HepG2 (cell line): Measurements from ENCODE around the gene GLUD2. TPM values are rescaled to one million over a fixed set of nuclear protein-coding genes. Genes with fewer than 3 reads are reported as not detected.

Source experiments
- BCL3 ChIP-seq: sonication (generic); formaldehyde crosslinking; IDR thresholded peaks from 2 replicates; pipeline ENCODE4 v1.5.1; 2020; ENCODE audit warnings: mild to moderate bottlenecking, missing genetic modification reagents, moderate library complexity
- CREM ChIP-seq, 2 experiments: sonication (generic) in 1 of 2; formaldehyde crosslinking in 1 of 2; IDR thresholded peaks; 2 replicates each; pipeline versions ENCODE4 v1.4.0 to v1.6.1; 2016 to 2020; ENCODE audit warnings: antibody characterized with exemption in 1 of 2, mild to moderate bottlenecking in 1 of 2, missing genetic modification reagents in 1 of 2
- EP300 ChIP-seq, 3 experiments: sonication (generic) in 1 of 3; formaldehyde crosslinking in 1 of 3; IDR thresholded peaks; 2 replicates each; pipeline versions ENCODE4 v1.5.1 to v1.6.1; 2011 to 2020; ENCODE audit warnings: low read depth in 2 of 3, low read length in 2 of 3, borderline replicate concordance in 1 of 3, improper control_type of control experiment in 1 of 3, mild to moderate bottlenecking in 1 of 3, missing genetic modification reagents in 1 of 3, moderate library complexity in 1 of 3
- FOXA3 ChIP-seq: IDR thresholded peaks from 2 replicates; pipeline ENCODE4 v1.6.1; 2016; ENCODE audit warnings: missing genetic modification reagents, missing compliant biosample characterization
- GATAD2A ChIP-seq: IDR thresholded peaks from 2 replicates; pipeline ENCODE4 v1.6.1; 2016
- HOMEZ ChIP-seq: IDR thresholded peaks from 2 replicates; pipeline ENCODE4 v1.6.1; 2016; ENCODE audit warnings: low read depth
- JARID2 ChIP-seq: sonication (generic); formaldehyde crosslinking; IDR thresholded peaks from 2 replicates; pipeline ENCODE4 v1.8.1; 2023; ENCODE audit warnings: missing genetic modification reagents, inconsistent platforms; ENCODE audit not compliant: insufficient replicate concordance
- MLX ChIP-seq: IDR thresholded peaks from 2 replicates; pipeline ENCODE4 v1.6.1; 2016
- NFIC ChIP-seq: IDR thresholded peaks from 2 replicates; pipeline ENCODE4 v1.6.1; 2012; ENCODE audit warnings: mild to moderate bottlenecking, low read length, inconsistent platforms
- RBAK ChIP-seq: sonication (generic); formaldehyde crosslinking; IDR thresholded peaks from 2 replicates; pipeline ENCODE4 v1.5.1; 2020; ENCODE audit warnings: mild to moderate bottlenecking, missing genetic modification reagents
- RCOR2 ChIP-seq: IDR thresholded peaks from 2 replicates; pipeline ENCODE4 v1.6.1; 2016; ENCODE audit warnings: missing biosample characterization, missing genetic modification reagents
- REL ChIP-seq: sonication (generic); formaldehyde crosslinking; conservative IDR thresholded peaks from 2 replicates; pipeline ENCODE4 v1.8.0; 2022; ENCODE audit warnings: mild to moderate bottlenecking, missing genetic modification reagents, moderate library complexity
- SCMH1 ChIP-seq: sonication (generic); formaldehyde crosslinking; IDR thresholded peaks from 2 replicates; pipeline ENCODE4 v1.9.0; 2021; ENCODE audit warnings: missing genetic modification reagents, mild to moderate bottlenecking, borderline replicate concordance
- SOX6 ChIP-seq, 2 experiments: fragments of 450-650 bp in 1 of 2; sonication (generic) in 1 of 2; formaldehyde crosslinking in 1 of 2; IDR thresholded peaks; 2 replicates each; pipeline versions ENCODE4 v1.4.0 to v1.6.1; 2017 to 2020; ENCODE audit warnings: antibody characterized with exemption in 1 of 2, mild to moderate bottlenecking in 1 of 2, missing genetic modification reagents in 1 of 2
- TBX2 ChIP-seq: sonication (generic); formaldehyde crosslinking; IDR thresholded peaks from 2 replicates; pipeline ENCODE4 v1.5.0; 2020; ENCODE audit warnings: missing genetic modification reagents, mild to moderate bottlenecking, borderline replicate concordance
- ZNF761 ChIP-seq: sonication (generic); formaldehyde crosslinking; conservative IDR thresholded peaks from 2 replicates; pipeline ENCODE4 v1.4.0; 2020; ENCODE audit warnings: mild to moderate bottlenecking, missing genetic modification reagents
- ZSCAN20 ChIP-seq: sonication (generic); formaldehyde crosslinking; IDR thresholded peaks from 2 replicates; pipeline ENCODE4 v1.4.0; 2020; ENCODE audit warnings: missing genetic modification reagents, mild to moderate bottlenecking, borderline replicate concordance
- ZXDC ChIP-seq: sonication (generic); formaldehyde crosslinking; IDR thresholded peaks from 2 replicates; pipeline ENCODE4 v1.5.0; 2020; ENCODE audit warnings: mild to moderate bottlenecking, missing genetic modification reagents
- polyA plus RNA-seq, 8 experiments: library from polyadenylated mRNA; depleted of rRNA in 3 of 8; stranded (reverse) in 7 of 8; unstranded in 1 of 8; fragments of >200 nt; fragmentation: Illumina TruSeq in 4 of 8; extraction: Trizol in 4 of 8; gene quantifications; 2 replicates each; pipeline versions ENCODE4 v1.2.1 to v1.2.3, GENCODE V29; 2011 to 2016; ENCODE audit warnings: low read depth in 4 of 8, missing spikeins in 1 of 8, mixed read lengths in 1 of 8; ENCODE audit not compliant: insufficient read depth in 1 of 8
- total RNA-seq, 5 experiments: library from RNA; depleted of rRNA; stranded (reverse); fragments of >200 nt; fragmentation: Illumina TruSeq; extraction: Trizol; gene quantifications; 2 replicates each; pipeline ENCODE4 v1.2.3, GENCODE V29; 2016; ENCODE audit warnings: low read depth in 1 of 5
- TF ChIP-seq, protein P1 (sequence below): sonication (generic); formaldehyde crosslinking; IDR thresholded peaks from 2 replicates; pipeline ENCODE4 v1.5.1; 2020; ENCODE audit warnings: missing genetic modification reagents, mild to moderate bottlenecking, borderline replicate concordance
- TF ChIP-seq, protein P2 (sequence below): IDR thresholded peaks from 2 replicates; pipeline ENCODE4 v1.6.1; 2016; ENCODE audit warnings: missing genetic modification reagents, missing compliant biosample characterization
- TF ChIP-seq, protein P3 (sequence below): IDR thresholded peaks from 2 replicates; pipeline ENCODE4 v1.6.1; 2012; ENCODE audit warnings: inconsistent platforms

Gene GLUD2
- total and polyA plus RNA-seq, 2 of the 13 experiments (the other 11 are each of a cell fraction or from before 2014, with no cell fraction given), result 3.4 to 8.0 TPM

- TF ChIP-seq EP300 (IDR thresholded peaks at IDR 0.05; ENCODE audit: low read depth in 2 of 2, low read length in 2 of 2), result peak in 1 of 2 experiments; percentile 88; a peak in 2 of 4 replicates
- TF ChIP-seq EP300 (CRISPR knock-in tag; IDR thresholded peaks at IDR 0.05; ENCODE audit: borderline replicate concordance), result peak; percentile 20; the same call in 1 of the 2 replicates
- TF ChIP-seq, protein P1, sequence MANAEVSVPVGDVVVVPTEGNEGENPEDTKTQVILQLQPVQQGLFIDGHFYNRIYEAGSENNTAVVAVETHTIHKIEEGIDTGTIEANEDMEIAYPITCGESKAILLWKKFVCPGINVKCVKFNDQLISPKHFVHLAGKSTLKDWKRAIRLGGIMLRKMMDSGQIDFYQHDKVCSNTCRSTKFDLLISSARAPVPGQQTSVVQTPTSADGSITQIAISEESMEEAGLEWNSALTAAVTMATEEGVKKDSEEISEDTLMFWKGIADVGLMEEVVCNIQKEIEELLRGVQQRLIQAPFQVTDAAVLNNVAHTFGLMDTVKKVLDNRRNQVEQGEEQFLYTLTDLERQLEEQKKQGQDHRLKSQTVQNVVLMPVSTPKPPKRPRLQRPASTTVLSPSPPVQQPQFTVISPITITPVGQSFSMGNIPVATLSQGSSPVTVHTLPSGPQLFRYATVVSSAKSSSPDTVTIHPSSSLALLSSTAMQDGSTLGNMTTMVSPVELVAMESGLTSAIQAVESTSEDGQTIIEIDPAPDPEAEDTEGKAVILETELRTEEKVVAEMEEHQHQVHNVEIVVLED (CRISPR knock-in tag), result no peak
- peak; percentile 57; the same call in 1 of the 2 replicates for TF ChIP-seq CREM (IDR thresholded peaks at IDR 0.05)
- no peak for TF ChIP-seq CREM (CRISPR knock-in tag; IDR thresholded peaks at IDR 0.05)
- peak; percentile 77 for TF ChIP-seq GATAD2A (CRISPR knock-in tag)
- TF ChIP-seq BCL3 (CRISPR knock-in tag), result no peak
- peak; percentile 55; the same call in 1 of the 2 replicates for TF ChIP-seq HOMEZ
- peak; percentile 71; the same call in 1 of the 2 replicates for TF ChIP-seq FOXA3 (CRISPR knock-in tag)
- no peak for TF ChIP-seq SOX6 (IDR thresholded peaks at IDR 0.05)
- TF ChIP-seq SOX6 (CRISPR knock-in tag; IDR thresholded peaks at IDR 0.05), result peak; percentile 93
- TF ChIP-seq, protein P2, sequence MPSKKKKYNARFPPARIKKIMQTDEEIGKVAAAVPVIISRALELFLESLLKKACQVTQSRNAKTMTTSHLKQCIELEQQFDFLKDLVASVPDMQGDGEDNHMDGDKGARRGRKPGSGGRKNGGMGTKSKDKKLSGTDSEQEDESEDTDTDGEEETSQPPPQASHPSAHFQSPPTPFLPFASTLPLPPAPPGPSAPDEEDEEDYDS (CRISPR knock-in tag), result no peak
- TF ChIP-seq JARID2 (CRISPR knock-in tag), result no peak
- no peak for TF ChIP-seq ZNF761
- TF ChIP-seq, protein P3, sequence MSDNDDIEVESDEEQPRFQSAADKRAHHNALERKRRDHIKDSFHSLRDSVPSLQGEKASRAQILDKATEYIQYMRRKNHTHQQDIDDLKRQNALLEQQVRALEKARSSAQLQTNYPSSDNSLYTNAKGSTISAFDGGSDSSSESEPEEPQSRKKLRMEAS, result peak; percentile 42; the same call in 1 of the 2 replicates
- no peak for TF ChIP-seq ZXDC (CRISPR knock-in tag)
- no peak for TF ChIP-seq REL
- TF ChIP-seq NFIC, result peak; percentile 55; the same call in 1 of the 2 replicates
- TF ChIP-seq RCOR2 (CRISPR knock-in tag), result peak; percentile 35; the same call in 1 of the 2 replicates
- no peak for TF ChIP-seq RBAK (CRISPR knock-in tag)
- no peak for TF ChIP-seq ZSCAN20
- TF ChIP-seq TBX2 (CRISPR knock-in tag), result peak; percentile 51; the same call in 1 of the 2 replicates
- no peak for TF ChIP-seq SCMH1 (CRISPR knock-in tag)
- TF ChIP-seq MLX (CRISPR knock-in tag), result no peak
Measured at GRCh38 chrX:121008920-121009319, 38.5 kb upstream of the GLUD2 start (continued).
